Body of pancreas (tissue), 4 donors: ENCODE data around the gene BBOF1. TPM values are rescaled to one million over a fixed set of nuclear protein-coding genes. Genes with fewer than 3 reads are reported as not detected.
A peak's percentile ranks its signal among the peaks of the same experiment; 100 is the strongest.
"Not testable (repeated sequence)": the region's sequence is repeated elsewhere in the genome, so short reads cannot be mapped to it uniquely, and the experiment has no call there.

Experiments
- ATAC-seq: fragments of 150-250 bp; one replicate; pipeline ENCODE4 v1.9.1; 2016
- DNase-seq, 4 donors: peaks; one replicate each; pipeline ENCODE4 v3.0.0-alpha.2; 2019
- H3K27ac ChIP-seq, 4 donors: fragments of 200-600 bp; sonication (generic); 1 replicate in 3 of 4; 2 replicates in 1 of 4; pipeline versions ENCODE4 v1.5.1 to v1.6.1; 2016 to 2019; ENCODE audit warnings: mild to moderate bottlenecking in 1 of 4, mixed read lengths in 1 of 4, moderate library complexity in 1 of 4
- H3K27me3 ChIP-seq, 2 donors: fragments of 200-600 bp; sonication (generic); one replicate each; pipeline ENCODE4 v1.6.0; 2016; ENCODE audit warnings: mild to moderate bottlenecking in 1 of 2
- H3K36me3 ChIP-seq, 2 donors: fragments of 200-600 bp; sonication (generic); replicated peaks in 1 of 2; 2 replicates each; pipeline ENCODE4 v1.5.1; 2016; ENCODE audit warnings: low read depth in 2 of 2; ENCODE audit not compliant: insufficient read depth in 1 of 2
- H3K4me1 ChIP-seq: fragments of 200-600 bp; sonication (generic); one replicate; pipeline ENCODE4 v1.6.0; 2016
- H3K4me3 ChIP-seq, 2 donors: fragments of 200-600 bp; sonication (generic); 1 replicate in 1 of 2; 2 replicates in 1 of 2; pipeline ENCODE4 v1.5.1; 2016 to 2019
- H3K9me3 ChIP-seq, 3 donors: fragments of 200-600 bp; sonication (generic); 1 replicate in 2 of 3; 2 replicates in 1 of 3; pipeline ENCODE4 v1.5.1; 2016
- CTCF ChIP-seq, 7 experiments: fragments of 450-650 bp in 4 of 7; fragments of 200-600 bp in 3 of 7; sonication (generic) in 3 of 7; IDR thresholded peaks; one replicate each; pipeline ENCODE4 v1.5.1; 2016 to 2019; ENCODE audit warnings: antibody characterized with exemption in 7 of 7
- POLR2A ChIP-seq, 3 donors: fragments of 450-650 bp; IDR thresholded peaks; one replicate each; pipeline ENCODE4 v1.6.1; 2016; ENCODE audit warnings: antibody characterized with exemption in 3 of 3, mild to moderate bottlenecking in 2 of 3
- WGBS, 2 donors: methylation state at CpG; one replicate each; pipeline ENCODE4 v1.1.5; 2017; 5-methylcytosine and 5-hydroxymethylcytosine counted together
- intact Hi-C: fragments of 100-400 bp; cut with DNase I; formaldehyde crosslinking; loops from one replicate; pipeline ENCODE4 v1.15.1; 2023
- total RNA-seq, 2 donors: library from RNA; depleted of rRNA; stranded (reverse); fragments of >200 nt; gene quantifications; one replicate each; pipeline ENCODE4 v1.1.0, GENCODE V29; 2016

BBOF1 gene
- total RNA-seq, 2 donors from 2014 or later: 1.6 to 2.9 TPM

- H3K27ac ChIP-seq: no peak overlapping the region
- 68 to 76% methylated on average over 3 of the region's 3 CpGs for WGBS, 2 donors
- intact Hi-C loops: no loop called here
- no peak for DNase-seq
- no peak for ATAC-seq
- no peaks in the 10 kb centered on the region for H3K9me3 ChIP-seq
- H3K4me1 ChIP-seq: no peaks in the 10 kb centered on the region
- H3K36me3 ChIP-seq: no peaks in the 10 kb centered on the region
- no peaks in the 10 kb centered on the region for H3K27me3 ChIP-seq
- no peak for TF ChIP-seq POLR2A (IDR thresholded peaks at IDR 0.05)
- TF ChIP-seq CTCF (IDR thresholded peaks at IDR 0.05): no peak
- H3K4me3 ChIP-seq: no peak overlapping the region
Observed at GRCh38 chr14:73988065-73988464, 31.1 kb upstream of the BBOF1 start.

GRCh38 chr14:73988656-73989055, 30.5 kb upstream of the BBOF1 start:
- not testable (repeated sequence) for H3K27ac ChIP-seq, ATAC-seq
- 76 to 84% methylated on average over 7 of the region's 7 CpGs for WGBS, 2 donors

GRCh38 chr14:73991092-73991491, 28.1 kb upstream of the BBOF1 start:
- H3K4me3 ChIP-seq: no peak overlapping the region
- no peaks in the 10 kb centered on the region for H3K4me1 ChIP-seq
- no peaks in the 10 kb centered on the region for H3K9me3 ChIP-seq
- DNase-seq (no peak), ATAC-seq (no peak)
- no peaks in the 10 kb centered on the region for H3K36me3 ChIP-seq
- H3K27ac ChIP-seq: no peak overlapping the region
- no peaks in the 10 kb centered on the region for H3K27me3 ChIP-seq
- TF ChIP-seq CTCF (IDR thresholded peaks at IDR 0.05) (no peak), POLR2A (IDR thresholded peaks at IDR 0.05) (no peak)
- intact Hi-C loops: no loop called here
- WGBS, 2 donors: 45 to 74% methylated on average over 4 of the region's 4 CpGs

More at GRCh38 chr14:73988656-73989055, 30.5 kb upstream of the BBOF1 start:
- H3K36me3 ChIP-seq, H3K4me1 ChIP-seq, H3K27me3 ChIP-seq, H3K9me3 ChIP-seq, DNase-seq, H3K4me3 ChIP-seq, intact Hi-C loops: not testable (repeated sequence)

DNA sequence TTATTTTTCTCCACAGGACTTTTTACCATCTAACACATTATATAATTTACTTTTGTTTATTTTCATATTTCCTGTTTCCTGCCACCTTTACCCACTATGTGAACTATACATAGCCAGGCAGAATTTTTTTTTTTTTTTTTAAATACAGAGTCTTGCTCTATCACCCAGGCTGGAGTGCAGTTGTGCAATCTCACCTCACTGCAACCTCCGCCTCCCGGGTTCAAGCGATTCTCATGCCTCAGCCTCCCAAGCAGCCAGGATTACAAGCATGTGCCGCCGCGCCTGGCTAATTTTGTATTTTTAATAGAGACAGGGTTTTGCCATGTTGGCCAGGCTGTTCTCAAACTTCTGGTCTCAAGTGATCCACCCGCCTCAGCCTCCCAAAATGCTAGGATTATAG, 24.2 kb upstream of the BBOF1 start:
- DNase-seq, H3K9me3 ChIP-seq, intact Hi-C loops, H3K4me3 ChIP-seq, H3K27me3 ChIP-seq, H3K36me3 ChIP-seq, H3K27ac ChIP-seq, ATAC-seq: not testable (repeated sequence)
- H3K4me1 ChIP-seq: peaks cover 26% of the 10 kb centered on the region
- 97 to 98% methylated on average over 7 of the region's 7 CpGs for WGBS, 2 donors

DNA sequence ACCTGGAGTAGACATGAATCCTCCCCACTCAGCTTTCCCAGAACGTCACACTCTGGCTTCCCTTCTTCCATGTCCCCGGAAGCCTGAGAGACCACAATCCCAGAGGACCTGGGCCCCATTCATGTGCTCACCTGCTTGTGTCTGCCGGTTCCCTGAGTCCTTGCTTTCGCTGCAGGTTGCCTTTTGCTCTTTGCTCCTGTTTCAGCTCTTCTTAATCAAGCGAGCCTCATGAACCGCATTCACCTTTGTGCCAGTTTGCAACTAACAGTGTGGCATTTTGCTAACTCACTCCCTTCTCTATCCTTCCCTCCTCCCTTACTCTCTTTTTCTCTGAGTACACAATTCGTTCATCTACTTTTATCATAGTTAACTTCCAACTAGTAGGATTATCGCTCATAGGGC, 23.2 kb upstream of the BBOF1 start:
- Histone ChIP-seq H3K4me1 (peaks cover 26% of the 10 kb centered on the region), H3K4me3 (no peak overlapping the region), H3K27ac (no peak overlapping the region), H3K36me3 (no peaks in the 10 kb centered on the region), H3K9me3 (no peaks in the 10 kb centered on the region), H3K27me3 (no peaks in the 10 kb centered on the region)
- TF ChIP-seq POLR2A (IDR thresholded peaks at IDR 0.05) (no peak), CTCF (IDR thresholded peaks at IDR 0.05) (no peak)
- ATAC-seq (no peak), DNase-seq (no peak)
- intact Hi-C loops: no loop called here
- WGBS, 2 donors: 88 to 91% methylated on average over 8 of the region's 8 CpGs

DNA sequence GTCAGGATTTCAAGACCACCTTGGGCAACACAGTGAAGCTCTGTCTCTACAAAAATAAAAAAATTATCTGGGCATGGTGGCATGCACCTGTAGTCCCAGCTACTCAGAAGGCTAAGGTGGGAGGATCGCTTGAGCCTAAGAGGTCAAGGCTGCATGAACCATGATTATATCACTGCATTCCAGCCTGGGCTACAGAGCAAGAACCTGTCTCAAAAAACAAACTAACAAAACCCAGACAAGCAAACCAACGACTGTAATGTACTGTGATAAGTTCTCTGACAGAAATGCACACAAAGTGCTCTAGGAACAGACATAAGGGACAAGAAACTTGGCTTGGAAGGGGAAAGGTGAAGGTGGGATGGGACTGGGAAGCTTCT, 22.4 kb upstream of the BBOF1 start:
- Histone ChIP-seq H3K27me3 (no peaks in the 10 kb centered on the region), H3K9me3 (no peaks in the 10 kb centered on the region), H3K27ac (peak overlapping the region in 3 of 4 donors; percentile 29 to 61 (median 58)), H3K4me1 (peaks cover 26% of the 10 kb centered on the region), H3K4me3 (no peak overlapping the region), H3K36me3 (no peaks in the 10 kb centered on the region)
- intact Hi-C loops: no loop called here
- no peak for DNase-seq
- WGBS, 2 donors: 8 to 25% methylated on average over 2 of the region's 2 CpGs
- no peak for ATAC-seq
- TF ChIP-seq CTCF (IDR thresholded peaks at IDR 0.05) (no peak), POLR2A (IDR thresholded peaks at IDR 0.05) (no peak)
